SK-N-SH (cell line): ENCODE data around the gene GRM8. TPM values are rescaled to one million over a fixed set of nuclear protein-coding genes. Genes with fewer than 3 reads are reported as not detected.

ENCODE experiments used
- CTCF ChIA-PET: fragments of 300-600, 350-600 bp; formaldehyde crosslinking; extraction: SDS; loops from one replicate; lab custom pipeline; 2021; lab: Yijun Ruan, JAX
- POLR2A ChIA-PET: fragments of 350-600 bp; sonication (Branson Sonifier 250); formaldehyde crosslinking; extraction: SDS; loops from one replicate; lab custom pipeline; 2020; ENCODE audit warnings: antibody characterized with exemption, inconsistent platforms; lab: Yijun Ruan, JAX
- DNase-seq: peaks from one replicate; pipeline ENCODE4 v3.0.0; 2012
- H2AFZ ChIP-seq: fragments of 200-600 bp; sonication (generic); 2 replicates; pipeline ENCODE4 v1.8.1; 2016; ENCODE audit warnings: antibody characterized with exemption, mild to moderate bottlenecking, low read depth
- H3F3A ChIP-seq: fragments of 200-600 bp; sonication (generic); replicated peaks from 2 replicates; pipeline ENCODE3; 2016; ENCODE audit warnings: antibody characterized with exemption, mild to moderate bottlenecking; ENCODE audit not compliant: insufficient read depth
- H3K27ac ChIP-seq, 2 experiments: fragments of 200-500 bp in 1 of 2; fragments of 200-600 bp in 1 of 2; sonication (Bioruptor generic) in 1 of 2; sonication (generic), shearing (Covaris generic) in 1 of 2; 2 replicates each; pipeline versions ENCODE4 v1.5.1 to v1.6.1; 2014 to 2016; ENCODE audit warnings: low read depth in 2 of 2, inconsistent platforms in 1 of 2, low read length in 1 of 2, mild to moderate bottlenecking in 1 of 2, mixed read lengths in 1 of 2
- H3K27me3 ChIP-seq: fragments of 200-600 bp; sonication (generic), shearing (Covaris generic); 2 replicates; pipeline ENCODE4 v1.6.1; 2016; ENCODE audit warnings: mixed run types; ENCODE audit not compliant: insufficient read depth
- H3K36me3 ChIP-seq, 2 experiments: fragments of 200-500 bp in 1 of 2; fragments of 200-600 bp in 1 of 2; sonication (Bioruptor generic) in 1 of 2; sonication (generic) in 1 of 2; replicated peaks in 1 of 2; 2 replicates each; pipeline versions ENCODE3 to v1.5.1; 2014 to 2016; ENCODE audit warnings: low read length in 1 of 2, mild to moderate bottlenecking in 1 of 2; ENCODE audit not compliant: insufficient read depth in 2 of 2, control insufficient read depth in 1 of 2
- H3K4me1 ChIP-seq, 2 experiments: fragments of 200-500 bp in 1 of 2; fragments of 200-600 bp in 1 of 2; sonication (Bioruptor generic) in 1 of 2; sonication (generic), shearing (Covaris generic) in 1 of 2; 2 replicates each; pipeline versions ENCODE4 v1.5.1 to v1.6.1; 2014 to 2016; ENCODE audit warnings: low read depth in 1 of 2, low read length in 1 of 2, mixed run types in 1 of 2; ENCODE audit not compliant: insufficient read depth in 2 of 2, control insufficient read depth in 1 of 2
- H3K4me2 ChIP-seq: fragments of 200-600 bp; sonication (generic), shearing (Covaris generic); 2 replicates; pipeline ENCODE4 v1.6.1; 2017; ENCODE audit warnings: mixed run types
- H3K4me3 ChIP-seq, 2 experiments: fragments of 200-500 bp in 1 of 2; fragments of 200-600 bp in 1 of 2; sonication (Bioruptor generic) in 1 of 2; sonication (generic), shearing (Covaris generic) in 1 of 2; 2 replicates each; pipeline versions ENCODE4 v1.5.1 to v1.8.1; 2014 to 2016; ENCODE audit warnings: low read depth in 2 of 2, inconsistent platforms in 1 of 2, low read length in 1 of 2, mild to moderate bottlenecking in 1 of 2, mixed read lengths in 1 of 2, moderate library complexity in 1 of 2
- H3K79me2 ChIP-seq: fragments of 200-600 bp; sonication (generic); 2 replicates; pipeline ENCODE4 v1.8.1; 2017; ENCODE audit warnings: mild to moderate bottlenecking; ENCODE audit not compliant: insufficient read depth
- H3K9ac ChIP-seq: fragments of 200-600 bp; sonication (generic); 2 replicates; pipeline ENCODE4 v1.6.1; 2017; ENCODE audit warnings: mixed run types
- H3K9me2 ChIP-seq: fragments of 200-600 bp; sonication (generic); 2 replicates; pipeline ENCODE4 v1.6.1; 2017; ENCODE audit warnings: mixed run types
- H3K9me3 ChIP-seq: fragments of 200-600 bp; sonication (generic); 2 replicates; pipeline ENCODE4 v1.6.1; 2017; ENCODE audit warnings: mixed run types, mild to moderate bottlenecking, moderate library complexity
- H4K20me1 ChIP-seq: fragments of 200-600 bp; sonication (generic); 2 replicates; pipeline ENCODE4 v1.6.1; 2017; ENCODE audit warnings: mild to moderate bottlenecking, mixed run types; ENCODE audit not compliant: insufficient read depth
- ELF1 ChIP-seq: IDR thresholded peaks from 2 replicates; pipeline ENCODE4 v1.4.0; 2012
- EP300 ChIP-seq, 2 experiments: IDR thresholded peaks; 2 replicates each; pipeline versions ENCODE4 v1.4.0 to v1.6.1; 2012; ENCODE audit warnings: borderline replicate concordance in 1 of 2, low read depth in 1 of 2, low read length in 1 of 2
- FOSL2 ChIP-seq: IDR thresholded peaks from 2 replicates; pipeline ENCODE4 v1.4.0; 2012; ENCODE audit warnings: low read depth, mild to moderate bottlenecking, moderate library complexity, borderline replicate concordance
- FOXJ3 ChIP-seq: sonication (generic); formaldehyde crosslinking; IDR thresholded peaks from 2 replicates; pipeline ENCODE4 v1.5.1; 2020; ENCODE audit warnings: mild to moderate bottlenecking, missing genetic modification reagents
- FOXM1 ChIP-seq: IDR thresholded peaks from 2 replicates; pipeline ENCODE4 v1.4.0; 2012; ENCODE audit warnings: low read depth, mild to moderate bottlenecking
- GABPA ChIP-seq: IDR thresholded peaks from 2 replicates; pipeline ENCODE4 v1.4.0; 2012; ENCODE audit warnings: low read depth, mild to moderate bottlenecking
- JUND ChIP-seq: IDR thresholded peaks from 2 replicates; pipeline ENCODE4 v1.4.0; 2012
- MEF2A ChIP-seq: IDR thresholded peaks from 2 replicates; pipeline ENCODE4 v1.4.0; 2012; ENCODE audit warnings: low read depth, borderline replicate concordance
- MXI1 ChIP-seq: IDR thresholded peaks from 2 replicates; pipeline ENCODE4 v1.6.1; 2012; ENCODE audit warnings: mild to moderate bottlenecking, low read depth, low read length, improper control_type of control experiment
- NFIC ChIP-seq: IDR thresholded peaks from 2 replicates; pipeline ENCODE4 v1.4.0; 2012; ENCODE audit warnings: borderline replicate concordance
- NRF1 ChIP-seq: IDR thresholded peaks from 2 replicates; pipeline ENCODE4 v1.6.1; 2012; ENCODE audit warnings: low read depth, mild to moderate bottlenecking, low read length
- POLR2AphosphoS5 ChIP-seq: IDR thresholded peaks from 2 replicates; pipeline ENCODE4 v1.6.1; 2012; ENCODE audit warnings: low read depth, low read length
- RAD21 ChIP-seq: IDR thresholded peaks from 2 replicates; pipeline ENCODE4 v1.6.1; 2012; ENCODE audit warnings: mild to moderate bottlenecking, low read length
- RCOR1 ChIP-seq: fragments of 150-350 bp; IDR thresholded peaks from 2 replicates; pipeline ENCODE4 v1.6.1; 2017; ENCODE audit warnings: antibody characterized with exemption, low read length
- RXRA ChIP-seq: IDR thresholded peaks from 2 replicates; pipeline ENCODE4 v1.4.0; 2012; ENCODE audit warnings: low read depth, mild to moderate bottlenecking, borderline replicate concordance
- SMC3 ChIP-seq: IDR thresholded peaks from 2 replicates; pipeline ENCODE4 v1.6.1; 2012; ENCODE audit warnings: low read depth, low read length, improper control_type of control experiment
- TAF1 ChIP-seq: IDR thresholded peaks from 2 replicates; pipeline ENCODE4 v1.6.1; 2012; ENCODE audit warnings: low read depth, mild to moderate bottlenecking, low read length, moderate library complexity, borderline replicate concordance
- YY1 ChIP-seq: IDR thresholded peaks from 2 replicates; pipeline ENCODE4 v1.4.0; 2012; ENCODE audit warnings: low read depth, mild to moderate bottlenecking
- WGBS: methylation state at CpG from one replicate; pipeline ENCODE4 v1.1.6; 2017; ENCODE audit warnings: low lambda C conversion rate; 5-methylcytosine and 5-hydroxymethylcytosine counted together
- polyA plus RNA-seq, 3 experiments: library from polyadenylated mRNA; depleted of rRNA; stranded (reverse); fragments of >200 nt; gene quantifications; 2 replicates each; pipeline ENCODE4 v1.2.3, GENCODE V29; 2012
- TF ChIP-seq, protein P1 (sequence below): IDR thresholded peaks from 2 replicates; pipeline ENCODE4 v1.4.0; 2012; ENCODE audit warnings: low read depth, borderline replicate concordance
- TF ChIP-seq, protein P2 (sequence below): IDR thresholded peaks from 2 replicates; pipeline ENCODE4 v1.4.0; 2012; ENCODE audit warnings: low read depth, borderline replicate concordance
- TF ChIP-seq, protein P3 (sequence below): fragments of 150-350 bp; IDR thresholded peaks from 2 replicates; pipeline ENCODE4 v1.6.1; 2017; ENCODE audit warnings: antibody characterized with exemption, low read length, low read depth, borderline replicate concordance
- TF ChIP-seq, protein P4 (sequence below): IDR thresholded peaks from 2 replicates; pipeline ENCODE4 v1.4.0; 2012; ENCODE audit warnings: low read depth
- TF ChIP-seq, protein P5 (sequence below): fragments of 200-600 bp; sonication (generic); IDR thresholded peaks from 2 replicates; pipeline ENCODE4 v1.6.1; 2017; ENCODE audit warnings: antibody characterized with exemption, mild to moderate bottlenecking, moderate library complexity

GRM8 gene
- polyA plus RNA-seq, 1 of the 3 experiments (the other 2 are of a cell fraction) = 0.10 TPM

DNA sequence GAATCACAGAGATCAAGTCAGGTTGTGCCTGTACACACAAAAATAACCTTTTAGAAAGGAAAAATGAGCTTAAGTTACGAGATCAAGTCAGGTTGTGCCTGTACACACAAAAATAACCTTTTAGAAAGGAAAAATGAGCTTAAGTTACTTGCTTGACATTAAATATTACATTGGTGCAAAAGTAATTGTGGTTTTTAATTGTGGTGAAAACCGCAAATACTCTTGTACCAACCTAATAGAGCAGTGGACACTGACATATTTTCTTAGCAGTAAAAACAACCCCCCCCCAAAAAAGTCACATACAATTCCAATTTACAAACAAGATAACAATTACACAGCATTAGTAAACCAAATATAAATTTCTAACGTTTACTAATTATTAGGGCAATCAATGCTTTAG lies 595.6 kb downstream of the GRM8 start:
- no peak for TF ChIP-seq FOSL2
- no peak for TF ChIP-seq YY1
- TF ChIP-seq MXI1 = no peak
- no peak for TF ChIP-seq MEF2A
- TF ChIP-seq RCOR1 = no peak
- TF ChIP-seq, protein P1, sequence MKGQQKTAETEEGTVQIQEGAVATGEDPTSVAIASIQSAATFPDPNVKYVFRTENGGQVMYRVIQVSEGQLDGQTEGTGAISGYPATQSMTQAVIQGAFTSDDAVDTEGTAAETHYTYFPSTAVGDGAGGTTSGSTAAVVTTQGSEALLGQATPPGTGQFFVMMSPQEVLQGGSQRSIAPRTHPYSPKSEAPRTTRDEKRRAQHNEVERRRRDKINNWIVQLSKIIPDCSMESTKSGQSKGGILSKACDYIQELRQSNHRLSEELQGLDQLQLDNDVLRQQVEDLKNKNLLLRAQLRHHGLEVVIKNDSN = no peak
- TF ChIP-seq RXRA = no peak
- no peak for TF ChIP-seq TAF1
- no peak for TF ChIP-seq POLR2AphosphoS5
- no peak for TF ChIP-seq FOXM1
- no peak for TF ChIP-seq SMC3
- no peak for TF ChIP-seq EP300 (IDR thresholded peaks at IDR 0.05; ENCODE audit: borderline replicate concordance in 1 of 2, low read depth in 1 of 2, low read length in 1 of 2)
- TF ChIP-seq NRF1 = no peak
- TF ChIP-seq, protein P2, sequence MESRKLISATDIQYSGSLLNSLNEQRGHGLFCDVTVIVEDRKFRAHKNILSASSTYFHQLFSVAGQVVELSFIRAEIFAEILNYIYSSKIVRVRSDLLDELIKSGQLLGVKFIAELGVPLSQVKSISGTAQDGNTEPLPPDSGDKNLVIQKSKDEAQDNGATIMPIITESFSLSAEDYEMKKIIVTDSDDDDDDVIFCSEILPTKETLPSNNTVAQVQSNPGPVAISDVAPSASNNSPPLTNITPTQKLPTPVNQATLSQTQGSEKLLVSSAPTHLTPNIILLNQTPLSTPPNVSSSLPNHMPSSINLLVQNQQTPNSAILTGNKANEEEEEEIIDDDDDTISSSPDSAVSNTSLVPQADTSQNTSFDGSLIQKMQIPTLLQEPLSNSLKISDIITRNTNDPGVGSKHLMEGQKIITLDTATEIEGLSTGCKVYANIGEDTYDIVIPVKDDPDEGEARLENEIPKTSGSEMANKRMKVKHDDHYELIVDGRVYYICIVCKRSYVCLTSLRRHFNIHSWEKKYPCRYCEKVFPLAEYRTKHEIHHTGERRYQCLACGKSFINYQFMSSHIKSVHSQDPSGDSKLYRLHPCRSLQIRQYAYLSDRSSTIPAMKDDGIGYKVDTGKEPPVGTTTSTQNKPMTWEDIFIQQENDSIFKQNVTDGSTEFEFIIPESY = no peak
- no peak for TF ChIP-seq FOXJ3 (CRISPR knock-in tag)
- no peak for TF ChIP-seq GABPA
- TF ChIP-seq RAD21 = no peak
- no peak for TF ChIP-seq ELF1
- Histone ChIP-seq H3K4me3 (no peak overlapping the region), H3K4me1 (no peaks in the 10 kb centered on the region), H3K36me3 (no peaks in the 10 kb centered on the region), H3K4me2 (no peak overlapping the region), H3K27me3 (no peaks in the 10 kb centered on the region), H3K9ac (no peak overlapping the region), H4K20me1 (no peaks in the 10 kb centered on the region), H3K9me2 (no peaks in the 10 kb centered on the region), H3K27ac (no peak overlapping the region), H3K9me3 (no peaks in the 10 kb centered on the region), H2AFZ (no peak overlapping the region), H3F3A (no peaks in the 10 kb centered on the region), H3K79me2 (no peaks in the 10 kb centered on the region)
- no peak for DNase-seq
- POLR2A ChIA-PET = no interaction called here
- WGBS = 31% methylated on average over 3 of the region's 3 CpGs
- CTCF ChIA-PET = no interaction called here

DNA sequence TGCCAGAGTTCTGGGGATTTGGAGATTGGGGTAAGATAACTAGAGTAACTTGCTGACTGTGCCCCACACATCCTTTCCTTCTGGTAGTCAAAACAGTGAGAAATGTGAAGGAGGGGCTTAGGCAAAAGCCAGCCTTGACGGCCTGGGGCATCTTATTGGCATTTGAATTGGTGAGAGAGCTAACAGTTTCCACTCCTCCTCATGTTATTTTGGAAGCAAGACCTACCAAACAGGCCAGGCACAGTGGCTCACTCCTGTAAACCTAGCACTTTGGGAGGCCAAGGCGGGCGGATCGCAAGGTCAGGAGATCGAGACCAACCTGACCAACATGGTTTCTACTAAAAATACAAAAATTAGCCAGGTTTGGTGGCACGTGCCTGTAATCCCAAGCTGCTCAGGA lies 596.6 kb downstream of the GRM8 start:
- ChIA-PET CTCF (no interaction called here), POLR2A (no interaction called here)
- no peak overlapping the region for H3K27ac ChIP-seq
- no peaks in the 10 kb centered on the region for H3K9me3 ChIP-seq
- H3K4me2 ChIP-seq = no peak overlapping the region
- no peaks in the 10 kb centered on the region for H4K20me1 ChIP-seq
- H3K36me3 ChIP-seq = no peaks in the 10 kb centered on the region
- no peaks in the 10 kb centered on the region for H3K9me2 ChIP-seq
- no peaks in the 10 kb centered on the region for H3K4me1 ChIP-seq
- H3K4me3 ChIP-seq = no peak overlapping the region
- no peak for DNase-seq
- no peaks in the 10 kb centered on the region for H3F3A ChIP-seq
- no peak overlapping the region for H2AFZ ChIP-seq
- no peaks in the 10 kb centered on the region for H3K79me2 ChIP-seq
- WGBS = 57% methylated on average over 6 of the region's 6 CpGs
- H3K9ac ChIP-seq = no peak overlapping the region
- no peaks in the 10 kb centered on the region for H3K27me3 ChIP-seq
- TF ChIP-seq FOXM1 (no peak), POLR2AphosphoS5 (no peak), NFIC (no peak), GABPA (no peak), NRF1 (no peak), JUND (no peak), RXRA (no peak), YY1 (no peak)
- TF ChIP-seq, protein P3, sequence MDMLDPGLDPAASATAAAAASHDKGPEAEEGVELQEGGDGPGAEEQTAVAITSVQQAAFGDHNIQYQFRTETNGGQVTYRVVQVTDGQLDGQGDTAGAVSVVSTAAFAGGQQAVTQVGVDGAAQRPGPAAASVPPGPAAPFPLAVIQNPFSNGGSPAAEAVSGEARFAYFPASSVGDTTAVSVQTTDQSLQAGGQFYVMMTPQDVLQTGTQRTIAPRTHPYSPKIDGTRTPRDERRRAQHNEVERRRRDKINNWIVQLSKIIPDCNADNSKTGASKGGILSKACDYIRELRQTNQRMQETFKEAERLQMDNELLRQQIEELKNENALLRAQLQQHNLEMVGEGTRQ = no peak
- TF ChIP-seq, protein P4, sequence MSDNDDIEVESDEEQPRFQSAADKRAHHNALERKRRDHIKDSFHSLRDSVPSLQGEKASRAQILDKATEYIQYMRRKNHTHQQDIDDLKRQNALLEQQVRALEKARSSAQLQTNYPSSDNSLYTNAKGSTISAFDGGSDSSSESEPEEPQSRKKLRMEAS = no peak
- TF ChIP-seq, protein P5, sequence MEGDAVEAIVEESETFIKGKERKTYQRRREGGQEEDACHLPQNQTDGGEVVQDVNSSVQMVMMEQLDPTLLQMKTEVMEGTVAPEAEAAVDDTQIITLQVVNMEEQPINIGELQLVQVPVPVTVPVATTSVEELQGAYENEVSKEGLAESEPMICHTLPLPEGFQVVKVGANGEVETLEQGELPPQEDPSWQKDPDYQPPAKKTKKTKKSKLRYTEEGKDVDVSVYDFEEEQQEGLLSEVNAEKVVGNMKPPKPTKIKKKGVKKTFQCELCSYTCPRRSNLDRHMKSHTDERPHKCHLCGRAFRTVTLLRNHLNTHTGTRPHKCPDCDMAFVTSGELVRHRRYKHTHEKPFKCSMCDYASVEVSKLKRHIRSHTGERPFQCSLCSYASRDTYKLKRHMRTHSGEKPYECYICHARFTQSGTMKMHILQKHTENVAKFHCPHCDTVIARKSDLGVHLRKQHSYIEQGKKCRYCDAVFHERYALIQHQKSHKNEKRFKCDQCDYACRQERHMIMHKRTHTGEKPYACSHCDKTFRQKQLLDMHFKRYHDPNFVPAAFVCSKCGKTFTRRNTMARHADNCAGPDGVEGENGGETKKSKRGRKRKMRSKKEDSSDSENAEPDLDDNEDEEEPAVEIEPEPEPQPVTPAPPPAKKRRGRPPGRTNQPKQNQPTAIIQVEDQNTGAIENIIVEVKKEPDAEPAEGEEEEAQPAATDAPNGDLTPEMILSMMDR = no peak
- TF ChIP-seq, protein P2 = no peak
